Memory B cell (primary cell): ENCODE results near the gene ZNF471.

Experiments used
- ATAC-seq: fragments of 150-1000 bp; cut with Tn5 transposase; 2 replicates; pipeline ENCODE4 v1.10.0; 2021; ENCODE audit warnings: low read depth, mild to moderate bottlenecking, moderate library complexity
- DNase-seq, 2 donors: peaks; one replicate each; pipeline ENCODE4 v3.0.0; 2022; ENCODE audit warnings: low spot score in 2 of 2
- H3K27ac Mint-ChIP-seq: one replicate; pipeline ENCODE4 v1.8.0; 2022; ENCODE audit warnings: mild to moderate bottlenecking, moderate library complexity, mixed read lengths
- H3K27me3 Mint-ChIP-seq: one replicate; pipeline ENCODE4 v1.8.0; 2022; ENCODE audit warnings: mixed read lengths
- H3K36me3 Mint-ChIP-seq: one replicate; pipeline ENCODE4 v1.8.0; 2022; ENCODE audit warnings: mild to moderate bottlenecking, mixed read lengths
- H3K4me1 Mint-ChIP-seq: one replicate; pipeline ENCODE4 v1.8.0; 2022; ENCODE audit warnings: mixed read lengths
- H3K4me3 Mint-ChIP-seq: one replicate; pipeline ENCODE4 v1.8.0; 2022; ENCODE audit warnings: mild to moderate bottlenecking, moderate library complexity, mixed read lengths
- H3K9me3 Mint-ChIP-seq: one replicate; pipeline ENCODE4 v1.8.0; 2022; ENCODE audit warnings: mixed read lengths

ZNF471 gene

GRCh38 chr19:56507446-56508289 is at the start of gene ZNF471:
ZNF471 (plus strand) TSS chr19:56507855; CDS start chr19:56511572, 3,717 bp downstream.
- Mint-ChIP-seq H3K36me3 (no peaks in the 10 kb centered on the region), H3K9me3 (peaks cover 5% of the 10 kb centered on the region), H3K4me1 (no peaks in the 10 kb centered on the region), H3K4me3 (no peak within 1 kb of the TSS), H3K27me3 (no peaks in the 10 kb centered on the region), H3K27ac (no peak within 1 kb of the TSS)
- DNase-seq (peak; percentile 65 to 74), ATAC-seq (peak; percentile 96)

GRCh38 chr19:56474308-56474707 is 33.3 kb upstream of the ZNF471 start:
- peaks cover 7% of the 10 kb centered on the region for H3K4me1 Mint-ChIP-seq
- no peak overlapping the region for H3K27ac Mint-ChIP-seq
- peaks cover 2% of the 10 kb centered on the region for H3K27me3 Mint-ChIP-seq
- H3K9me3 Mint-ChIP-seq = peaks cover 16% of the 10 kb centered on the region
- no peak for ATAC-seq
- peaks cover 3% of the 10 kb centered on the region for H3K36me3 Mint-ChIP-seq
- H3K4me3 Mint-ChIP-seq = no peak overlapping the region
- DNase-seq = no peak

GRCh38 chr19:56476093-56476492 is 31.6 kb upstream of the ZNF471 start:
- Mint-ChIP-seq H3K27me3 (peaks cover 2% of the 10 kb centered on the region), H3K36me3 (peaks cover 3% of the 10 kb centered on the region), H3K4me3 (no peak overlapping the region), H3K4me1 (peaks cover 7% of the 10 kb centered on the region), H3K27ac (no peak overlapping the region), H3K9me3 (peaks cover 14% of the 10 kb centered on the region)
- ATAC-seq = no peak
- no peak for DNase-seq

- DNase-seq = peak; percentile 8 to 38
Measured at GRCh38 chr19:56476651-56477428, 30.8 kb upstream of the ZNF471 start, which contains the start of gene ZNF667. ZNF667 (minus strand) TSS chr19:56477345; CDS start chr19:56462370, 14,975 bp downstream.

GRCh38 chr19:56477429-56478338 is 30.0 kb upstream of the ZNF471 start:
- ATAC-seq = peak; percentile 66
- peaks cover 14% of the 10 kb centered on the region for H3K9me3 Mint-ChIP-seq
- peak overlapping the region; percentile 89 for H3K4me3 Mint-ChIP-seq
- peak overlapping the region; percentile 89 for H3K27ac Mint-ChIP-seq
- DNase-seq = peak; percentile 36 to 47
- H3K27me3 Mint-ChIP-seq = peaks cover 2% of the 10 kb centered on the region
- H3K36me3 Mint-ChIP-seq = peaks cover 3% of the 10 kb centered on the region
- peaks cover 7% of the 10 kb centered on the region for H3K4me1 Mint-ChIP-seq

More at GRCh38 chr19:56476651-56477428, 30.8 kb upstream of the ZNF471 start, which contains the start of gene ZNF667:
- peak; percentile 52 for ATAC-seq
- Mint-ChIP-seq H3K4me1 (peaks cover 7% of the 10 kb centered on the region), H3K36me3 (peaks cover 3% of the 10 kb centered on the region), H3K27ac (peak within 1 kb of the TSS; percentile 89), H3K27me3 (peaks cover 2% of the 10 kb centered on the region), H3K9me3 (peaks cover 17% of the 10 kb centered on the region), H3K4me3 (peak within 1 kb of the TSS; percentile 89)

GRCh38 chr19:56491399-56491798 is 16.3 kb upstream of the ZNF471 start:
- Mint-ChIP-seq H3K27ac (no peak overlapping the region), H3K4me1 (no peaks in the 10 kb centered on the region), H3K4me3 (no peak overlapping the region), H3K36me3 (peaks cover 7% of the 10 kb centered on the region), H3K27me3 (peaks cover 3% of the 10 kb centered on the region), H3K9me3 (peaks cover 20% of the 10 kb centered on the region)
- no peak for DNase-seq
- ATAC-seq = no peak

- Mint-ChIP-seq H3K27me3 (no peaks in the 10 kb centered on the region), H3K4me1 (no peaks in the 10 kb centered on the region), H3K9me3 (peaks cover 14% of the 10 kb centered on the region), H3K36me3 (peaks cover 7% of the 10 kb centered on the region), H3K27ac (no peak overlapping the region), H3K4me3 (no peak overlapping the region)
- ATAC-seq = no peak
- no peak for DNase-seq
Measured at GRCh38 chr19:56504581-56504980, 3.1 kb upstream of the ZNF471 start.

- Mint-ChIP-seq H3K27me3 (no peaks in the 10 kb centered on the region), H3K4me3 (no peak overlapping the region), H3K27ac (no peak overlapping the region), H3K36me3 (no peaks in the 10 kb centered on the region), H3K9me3 (peaks cover 6% of the 10 kb centered on the region), H3K4me1 (no peaks in the 10 kb centered on the region)
- ATAC-seq = no peak
- no peak for DNase-seq
Measured at GRCh38 chr19:56508290-56508778, 679 bp downstream of the ZNF471 start.

GRCh38 chr19:56525214-56525860 is 17.7 kb downstream of the ZNF471 start:
- Mint-ChIP-seq H3K27ac (no peak overlapping the region), H3K9me3 (peaks cover 26% of the 10 kb centered on the region), H3K4me3 (no peak overlapping the region), H3K27me3 (no peaks in the 10 kb centered on the region), H3K4me1 (no peaks in the 10 kb centered on the region), H3K36me3 (peaks cover 8% of the 10 kb centered on the region)
- ATAC-seq (no peak), DNase-seq (no peak)

GRCh38 chr19:56537442-56537841 is 29.8 kb downstream of the ZNF471 start:
- ATAC-seq = no peak
- peaks cover 23% of the 10 kb centered on the region for H3K9me3 Mint-ChIP-seq

GRCh38 chr19:56538254-56538760 is 30.7 kb downstream of the ZNF471 start:
- H3K9me3 Mint-ChIP-seq = peaks cover 20% of the 10 kb centered on the region

More at GRCh38 chr19:56537442-56537841, 29.8 kb downstream of the ZNF471 start:
- no peak for DNase-seq
- Mint-ChIP-seq H3K27me3 (no peaks in the 10 kb centered on the region), H3K36me3 (peaks cover 21% of the 10 kb centered on the region), H3K4me3 (peak overlapping the region; percentile 93), H3K27ac (no peak overlapping the region), H3K4me1 (peaks cover 13% of the 10 kb centered on the region)

GRCh38 chr19:56538761-56539263 is 31.2 kb downstream of the ZNF471 start, which contains the start of gene ZFP28:
ZFP28 (plus strand) TSS chr19:56538948; CDS start chr19:56539019, 71 bp downstream.
- peak within 1 kb of the TSS; percentile 95 for H3K27ac Mint-ChIP-seq
- H3K27me3 Mint-ChIP-seq = no peaks in the 10 kb centered on the region
- peaks cover 22% of the 10 kb centered on the region for H3K36me3 Mint-ChIP-seq
- ATAC-seq = peak; percentile 55
- peaks cover 20% of the 10 kb centered on the region for H3K9me3 Mint-ChIP-seq
- peaks cover 13% of the 10 kb centered on the region for H3K4me1 Mint-ChIP-seq
- DNase-seq = peak; percentile 9 to 36
- H3K4me3 Mint-ChIP-seq = peak within 1 kb of the TSS; percentile 93

More at GRCh38 chr19:56538254-56538760, 30.7 kb downstream of the ZNF471 start:
- H3K4me3 Mint-ChIP-seq = peak overlapping the region; percentile 93
- H3K27me3 Mint-ChIP-seq = no peaks in the 10 kb centered on the region
- DNase-seq (peak; percentile 83 to 85), ATAC-seq (peak; percentile 89)
- peak overlapping the region; percentile 95 for H3K27ac Mint-ChIP-seq
- H3K4me1 Mint-ChIP-seq = peaks cover 13% of the 10 kb centered on the region
- H3K36me3 Mint-ChIP-seq = peaks cover 22% of the 10 kb centered on the region
